SK-N-SH treated with all-trans-retinoic acid at 6 μM for 48 hours (cell line): ENCODE results near the gene RTN4IP1.
"Not testable (repeated sequence)": the region's sequence is repeated elsewhere in the genome, so short reads cannot be mapped to it uniquely, and the experiment has no call there.

Experiments used
- ATAC-seq: fragments of 200-7000 bp; cut with Tn5 transposase; 3 replicates; pipeline ENCODE4 v1.9.1; 2020; ENCODE audit warnings: mild to moderate bottlenecking, moderate library complexity
- ARNTL ChIP-seq: fragments of 450-650 bp; formaldehyde crosslinking; IDR thresholded peaks from 2 replicates; pipeline ENCODE4 v1.5.0; 2020; ENCODE audit warnings: low read depth, mild to moderate bottlenecking, moderate library complexity, borderline replicate concordance
- BACH2 ChIP-seq: fragments of 250-450 bp; sonication (Bioruptor Pico); IDR thresholded peaks from 2 replicates; pipeline ENCODE4 v1.9.0; 2021; ENCODE audit warnings: mild to moderate bottlenecking, borderline replicate concordance
- ESRRG ChIP-seq: fragments of 250-450 bp; sonication (Bioruptor Pico); IDR thresholded peaks from 2 replicates; pipeline ENCODE4 v1.6.1; 2021; ENCODE audit warnings: mild to moderate bottlenecking
- GLIS3 ChIP-seq: fragments of 250-450 bp; sonication (Bioruptor Pico); IDR thresholded peaks from 2 replicates; pipeline ENCODE4 v1.5.0; 2020; ENCODE audit warnings: mild to moderate bottlenecking, moderate library complexity
- ISL1 ChIP-seq: fragments of 250-450 bp; sonication (Bioruptor Pico); IDR thresholded peaks from 2 replicates; pipeline ENCODE4 v2.1.2; 2022; ENCODE audit warnings: mild to moderate bottlenecking, moderate library complexity
- OSR1 ChIP-seq: fragments of 250-450 bp; sonication (Bioruptor Pico); IDR thresholded peaks from 2 replicates; pipeline ENCODE4 v1.8.0; 2022; ENCODE audit warnings: moderate library complexity, mild to moderate bottlenecking, inconsistent platforms
- PPARA ChIP-seq: fragments of 250-450 bp; sonication (Bioruptor Pico); IDR thresholded peaks from 2 replicates; pipeline ENCODE4 v1.5.0; 2020; ENCODE audit warnings: mild to moderate bottlenecking, borderline replicate concordance
- RARB ChIP-seq: fragments of 250-450 bp; sonication (Bioruptor Pico); IDR thresholded peaks from 2 replicates; pipeline ENCODE4 v1.8.0; 2021; ENCODE audit warnings: mild to moderate bottlenecking, moderate library complexity
- SNAI2 ChIP-seq: fragments of 250-450 bp; sonication (Bioruptor Pico); IDR thresholded peaks from 2 replicates; pipeline ENCODE4 v1.5.0; 2020; ENCODE audit warnings: mild to moderate bottlenecking, moderate library complexity
- TCF4 ChIP-seq: fragments of 250-450 bp; sonication (Bioruptor Pico); IDR thresholded peaks from 2 replicates; pipeline ENCODE4 v1.8.0; 2021; ENCODE audit warnings: mild to moderate bottlenecking, moderate library complexity, borderline replicate concordance
- TOX ChIP-seq: fragments of 250-450 bp; sonication (Bioruptor Pico); IDR thresholded peaks from 2 replicates; pipeline ENCODE4 v1.8.0; 2021; ENCODE audit warnings: mild to moderate bottlenecking, moderate library complexity, borderline replicate concordance
- ZC3H10 ChIP-seq: fragments of 250-450 bp; sonication (Bioruptor Pico); IDR thresholded peaks from 2 replicates; pipeline ENCODE4 v1.5.1; 2021; ENCODE audit warnings: mild to moderate bottlenecking, moderate library complexity
- ZFP3 ChIP-seq: fragments of 250-450 bp; sonication (Bioruptor Pico); IDR thresholded peaks from 2 replicates; pipeline ENCODE4 v1.5.0; 2020; ENCODE audit warnings: mild to moderate bottlenecking, moderate library complexity
- ZFP30 ChIP-seq: fragments of 450-650 bp; formaldehyde crosslinking; IDR thresholded peaks from 2 replicates; pipeline ENCODE4 v1.5.0; 2022; ENCODE audit warnings: mild to moderate bottlenecking, moderate library complexity
- ZNF565 ChIP-seq: fragments of 450-650 bp; formaldehyde crosslinking; conservative IDR thresholded peaks from 2 replicates; pipeline ENCODE4 v1.5.0; 2020; ENCODE audit warnings: low read depth, mild to moderate bottlenecking, moderate library complexity
- ZNF8 ChIP-seq: fragments of 450-650 bp; formaldehyde crosslinking; IDR thresholded peaks from 2 replicates; pipeline ENCODE4 v1.5.0; 2020; ENCODE audit warnings: mild to moderate bottlenecking, moderate library complexity
- TF ChIP-seq, protein P1 (sequence below): fragments of 250-450 bp; sonication (Bioruptor Pico); IDR thresholded peaks from 2 replicates; pipeline ENCODE4 v1.5.1; 2020; ENCODE audit warnings: low read depth, mild to moderate bottlenecking, moderate library complexity
- TF ChIP-seq, protein P2 (sequence below): fragments of 250-450 bp; sonication (Bioruptor Pico); IDR thresholded peaks from 2 replicates; pipeline ENCODE4 v1.5.0; 2020; ENCODE audit warnings: mild to moderate bottlenecking, moderate library complexity
- TF ChIP-seq, protein P3 (sequence below): fragments of 250-450 bp; sonication (Bioruptor Pico); IDR thresholded peaks from 2 replicates; pipeline ENCODE4 v1.8.0; 2021; ENCODE audit warnings: low read depth, mild to moderate bottlenecking, moderate library complexity, borderline replicate concordance
- TF ChIP-seq, protein P4 (sequence below): fragments of 250-450 bp; sonication (Bioruptor Pico); IDR thresholded peaks from 2 replicates; pipeline ENCODE4 v1.5.1; 2021; ENCODE audit warnings: mild to moderate bottlenecking, moderate library complexity

RTN4IP1 gene

DNA sequence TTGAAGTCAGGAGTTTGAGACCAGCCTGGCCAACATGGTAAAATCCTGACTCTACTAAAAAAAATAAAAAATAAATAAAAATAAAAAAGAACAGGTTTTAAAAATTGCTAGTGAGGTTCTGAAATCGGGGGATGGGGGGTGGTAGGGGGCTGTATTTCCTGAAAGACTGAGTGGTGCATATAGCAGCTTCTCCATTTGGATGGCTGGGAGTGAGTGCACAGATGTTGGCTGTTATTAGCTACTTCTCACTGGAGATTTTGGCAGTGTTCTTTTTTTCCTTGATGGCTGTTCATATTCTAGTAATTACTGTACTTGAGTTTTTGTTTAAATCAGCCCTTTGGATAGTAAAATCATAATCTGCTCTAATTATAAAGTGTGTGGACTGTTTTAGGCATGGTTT lies 79.8 kb downstream of the RTN4IP1 start:
- TF ChIP-seq TCF4 (CRISPR knock-in tag) (no peak), GLIS3 (CRISPR knock-in tag) (no peak), ARNTL (CRISPR knock-in tag) (no peak), PPARA (CRISPR knock-in tag) (no peak), ZNF8 (no peak), ZNF565 (CRISPR knock-in tag) (no peak), ESRRG (CRISPR knock-in tag) (no peak), OSR1 (no peak), TOX (CRISPR knock-in tag) (no peak), BACH2 (CRISPR knock-in tag) (no peak)
- TF ChIP-seq, protein P1, sequence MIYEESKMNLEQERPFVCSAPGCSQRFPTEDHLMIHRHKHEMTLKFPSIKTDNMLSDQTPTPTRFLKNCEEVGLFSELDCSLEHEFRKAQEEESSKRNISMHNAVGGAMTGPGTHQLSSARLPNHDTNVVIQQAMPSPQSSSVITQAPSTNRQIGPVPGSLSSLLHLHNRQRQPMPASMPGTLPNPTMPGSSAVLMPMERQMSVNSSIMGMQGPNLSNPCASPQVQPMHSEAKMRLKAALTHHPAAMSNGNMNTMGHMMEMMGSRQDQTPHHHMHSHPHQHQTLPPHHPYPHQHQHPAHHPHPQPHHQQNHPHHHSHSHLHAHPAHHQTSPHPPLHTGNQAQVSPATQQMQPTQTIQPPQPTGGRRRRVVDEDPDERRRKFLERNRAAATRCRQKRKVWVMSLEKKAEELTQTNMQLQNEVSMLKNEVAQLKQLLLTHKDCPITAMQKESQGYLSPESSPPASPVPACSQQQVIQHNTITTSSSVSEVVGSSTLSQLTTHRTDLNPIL (CRISPR knock-in tag): no peak
- TF ChIP-seq, protein P2, sequence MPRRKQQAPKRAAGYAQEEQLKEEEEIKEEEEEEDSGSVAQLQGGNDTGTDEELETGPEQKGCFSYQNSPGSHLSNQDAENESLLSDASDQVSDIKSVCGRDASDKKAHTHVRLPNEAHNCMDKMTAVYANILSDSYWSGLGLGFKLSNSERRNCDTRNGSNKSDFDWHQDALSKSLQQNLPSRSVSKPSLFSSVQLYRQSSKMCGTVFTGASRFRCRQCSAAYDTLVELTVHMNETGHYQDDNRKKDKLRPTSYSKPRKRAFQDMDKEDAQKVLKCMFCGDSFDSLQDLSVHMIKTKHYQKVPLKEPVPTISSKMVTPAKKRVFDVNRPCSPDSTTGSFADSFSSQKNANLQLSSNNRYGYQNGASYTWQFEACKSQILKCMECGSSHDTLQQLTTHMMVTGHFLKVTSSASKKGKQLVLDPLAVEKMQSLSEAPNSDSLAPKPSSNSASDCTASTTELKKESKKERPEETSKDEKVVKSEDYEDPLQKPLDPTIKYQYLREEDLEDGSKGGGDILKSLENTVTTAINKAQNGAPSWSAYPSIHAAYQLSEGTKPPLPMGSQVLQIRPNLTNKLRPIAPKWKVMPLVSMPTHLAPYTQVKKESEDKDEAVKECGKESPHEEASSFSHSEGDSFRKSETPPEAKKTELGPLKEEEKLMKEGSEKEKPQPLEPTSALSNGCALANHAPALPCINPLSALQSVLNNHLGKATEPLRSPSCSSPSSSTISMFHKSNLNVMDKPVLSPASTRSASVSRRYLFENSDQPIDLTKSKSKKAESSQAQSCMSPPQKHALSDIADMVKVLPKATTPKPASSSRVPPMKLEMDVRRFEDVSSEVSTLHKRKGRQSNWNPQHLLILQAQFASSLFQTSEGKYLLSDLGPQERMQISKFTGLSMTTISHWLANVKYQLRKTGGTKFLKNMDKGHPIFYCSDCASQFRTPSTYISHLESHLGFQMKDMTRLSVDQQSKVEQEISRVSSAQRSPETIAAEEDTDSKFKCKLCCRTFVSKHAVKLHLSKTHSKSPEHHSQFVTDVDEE (CRISPR knock-in tag): no peak
- ATAC-seq: no peak

DNA sequence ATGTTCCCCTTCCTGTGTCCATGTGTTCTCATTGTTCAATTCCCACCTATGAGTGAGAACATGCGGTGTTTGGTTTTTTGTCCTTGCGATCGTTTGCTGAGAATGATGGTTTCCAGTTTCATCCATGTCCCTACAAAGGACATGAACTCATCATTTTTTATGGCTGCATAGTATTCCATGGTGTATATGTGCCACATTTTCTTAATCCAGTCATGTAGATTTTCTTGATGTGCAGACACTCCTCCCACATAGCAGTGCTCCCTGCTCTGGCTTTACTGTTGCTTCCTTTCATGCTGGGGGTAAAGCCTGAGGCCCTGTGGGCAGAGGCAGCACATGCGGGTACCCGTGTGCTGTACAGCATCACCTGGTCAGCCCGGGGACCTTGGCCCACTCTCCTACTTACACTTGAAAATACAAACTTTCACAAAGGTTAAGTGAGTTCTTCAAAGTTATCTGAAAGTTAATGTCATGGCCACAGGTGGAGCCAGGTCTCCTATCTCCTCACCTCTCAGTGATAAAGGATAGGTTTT lies 80.3 kb downstream of the RTN4IP1 start:
- ATAC-seq: not testable (repeated sequence)

DNA sequence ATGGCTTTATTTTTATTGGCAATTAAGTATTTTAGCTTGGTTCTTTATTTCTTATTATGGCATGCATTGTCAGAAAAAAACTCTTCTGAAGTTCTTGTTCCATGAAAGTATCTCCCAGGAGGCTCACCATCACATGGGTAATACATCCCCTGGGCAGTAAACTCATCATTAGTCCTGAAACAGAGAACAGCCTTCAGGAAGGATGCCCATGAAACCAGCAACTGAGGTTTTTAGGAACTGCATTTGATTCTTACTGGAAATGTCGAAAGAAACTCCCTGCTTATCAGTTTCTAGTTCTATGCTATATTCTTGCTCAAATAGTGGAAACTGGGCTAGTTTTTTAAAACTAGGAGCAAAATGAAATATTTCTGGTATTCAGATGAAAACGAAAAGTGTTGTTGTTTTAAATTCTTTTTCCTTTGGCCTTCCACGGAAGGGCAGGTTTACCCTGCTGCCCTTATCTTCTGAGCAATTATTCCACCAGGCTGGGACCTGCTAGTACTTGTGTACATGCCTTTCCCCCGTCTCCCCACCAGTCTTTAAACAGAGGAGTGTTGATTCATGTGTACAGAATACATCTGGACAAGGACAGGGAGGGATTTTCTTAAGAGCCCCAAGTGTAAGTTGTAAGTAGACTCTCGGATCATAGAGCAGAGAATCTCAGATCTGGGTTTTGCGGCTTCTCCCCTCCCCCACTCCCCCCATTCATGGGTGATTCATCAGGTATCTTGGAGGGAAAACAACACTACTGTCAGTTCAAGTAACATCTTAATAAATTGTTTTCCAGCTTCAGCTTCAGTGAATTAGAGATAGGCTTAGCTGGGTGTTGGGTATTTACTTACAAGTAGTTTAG lies 81.5 kb downstream of the RTN4IP1 start:
- peak; percentile 72 for ATAC-seq
- peak; percentile 6; the same call in 1 of the 2 replicates for TF ChIP-seq ZC3H10 (CRISPR knock-in tag)
- no peak for TF ChIP-seq ZNF565 (CRISPR knock-in tag)

DNA sequence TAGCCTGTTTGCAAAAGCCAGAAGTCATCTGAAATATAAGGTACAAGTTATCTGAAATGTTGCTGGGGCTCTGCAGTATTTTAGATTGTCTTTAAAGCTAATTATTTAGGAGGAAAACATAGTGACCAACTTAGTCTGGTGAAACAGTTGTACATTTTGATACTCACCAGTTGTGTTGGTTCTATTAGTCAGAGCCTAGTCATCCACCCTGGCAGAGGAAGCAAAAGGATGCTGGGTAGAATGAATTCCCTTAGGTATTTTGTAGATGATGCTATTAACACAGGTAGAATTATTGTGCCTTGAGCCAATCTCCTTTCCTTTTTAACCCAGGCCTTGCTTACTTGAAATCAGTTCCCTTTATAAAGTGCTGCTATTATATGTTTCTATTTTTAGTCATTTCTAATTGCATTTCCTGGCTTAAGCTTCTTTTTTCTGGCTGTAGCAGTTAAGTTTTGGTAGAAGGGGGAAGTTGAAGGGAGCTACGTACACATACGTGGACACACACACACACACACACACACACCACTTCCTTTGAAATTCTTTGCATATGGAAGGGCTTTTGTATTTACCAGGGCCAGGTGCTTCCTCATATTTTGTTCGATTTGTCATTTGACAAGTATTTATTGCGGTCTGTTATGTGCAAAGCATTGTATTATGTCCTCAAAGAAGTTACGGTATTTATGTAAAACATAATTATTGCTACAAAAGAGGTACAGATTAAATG lies 82.4 kb downstream of the RTN4IP1 start:
- TF ChIP-seq SNAI2 (CRISPR knock-in tag): no peak
- TF ChIP-seq BACH2 (CRISPR knock-in tag): no peak
- TF ChIP-seq ISL1: peak; percentile 37; the same call in 1 of the 2 replicates
- TF ChIP-seq RARB (CRISPR knock-in tag): no peak
- TF ChIP-seq, protein P1 (CRISPR knock-in tag): no peak
- TF ChIP-seq ZFP3 (CRISPR knock-in tag): no peak
- peak; percentile 79 for ATAC-seq

DNA sequence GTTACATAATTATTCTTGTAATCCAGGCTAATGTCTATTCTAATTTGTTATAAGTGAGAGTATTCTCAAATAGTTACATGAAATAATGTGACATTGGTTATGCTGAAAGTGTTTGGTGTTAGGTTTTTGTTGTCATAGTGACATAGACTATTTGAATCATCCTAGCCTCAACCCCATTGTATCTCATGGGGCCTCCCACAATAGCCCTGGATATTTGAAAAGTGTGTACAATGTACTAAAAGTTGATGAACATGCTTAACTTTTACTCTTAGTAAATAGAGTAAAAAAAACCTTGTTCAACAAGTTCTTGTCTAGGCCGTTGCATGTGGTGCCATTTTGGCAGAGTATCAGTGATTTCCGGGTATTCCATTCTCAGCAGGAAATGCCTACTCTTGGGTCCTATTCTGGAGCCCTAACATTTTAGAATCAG lies 83.0 kb downstream of the RTN4IP1 start:
- ATAC-seq: peak; percentile 58
- no peak for TF ChIP-seq ZFP30 (CRISPR knock-in tag)
- TF ChIP-seq ESRRG (CRISPR knock-in tag): no peak
- TF ChIP-seq, protein P3, sequence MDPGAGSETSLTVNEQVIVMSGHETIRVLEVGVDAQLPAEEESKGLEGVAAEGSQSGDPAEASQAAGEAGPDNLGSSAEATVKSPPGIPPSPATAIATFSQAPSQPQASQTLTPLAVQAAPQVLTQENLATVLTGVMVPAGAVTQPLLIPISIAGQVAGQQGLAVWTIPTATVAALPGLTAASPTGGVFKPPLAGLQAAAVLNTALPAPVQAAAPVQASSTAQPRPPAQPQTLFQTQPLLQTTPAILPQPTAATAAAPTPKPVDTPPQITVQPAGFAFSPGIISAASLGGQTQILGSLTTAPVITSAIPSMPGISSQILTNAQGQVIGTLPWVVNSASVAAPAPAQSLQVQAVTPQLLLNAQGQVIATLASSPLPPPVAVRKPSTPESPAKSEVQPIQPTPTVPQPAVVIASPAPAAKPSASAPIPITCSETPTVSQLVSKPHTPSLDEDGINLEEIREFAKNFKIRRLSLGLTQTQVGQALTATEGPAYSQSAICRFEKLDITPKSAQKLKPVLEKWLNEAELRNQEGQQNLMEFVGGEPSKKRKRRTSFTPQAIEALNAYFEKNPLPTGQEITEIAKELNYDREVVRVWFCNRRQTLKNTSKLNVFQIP (CRISPR knock-in tag): no peak
- no peak for TF ChIP-seq SNAI2 (CRISPR knock-in tag)
- TF ChIP-seq OSR1: no peak
- TF ChIP-seq ZFP3 (CRISPR knock-in tag): no peak
- TF ChIP-seq, protein P4, sequence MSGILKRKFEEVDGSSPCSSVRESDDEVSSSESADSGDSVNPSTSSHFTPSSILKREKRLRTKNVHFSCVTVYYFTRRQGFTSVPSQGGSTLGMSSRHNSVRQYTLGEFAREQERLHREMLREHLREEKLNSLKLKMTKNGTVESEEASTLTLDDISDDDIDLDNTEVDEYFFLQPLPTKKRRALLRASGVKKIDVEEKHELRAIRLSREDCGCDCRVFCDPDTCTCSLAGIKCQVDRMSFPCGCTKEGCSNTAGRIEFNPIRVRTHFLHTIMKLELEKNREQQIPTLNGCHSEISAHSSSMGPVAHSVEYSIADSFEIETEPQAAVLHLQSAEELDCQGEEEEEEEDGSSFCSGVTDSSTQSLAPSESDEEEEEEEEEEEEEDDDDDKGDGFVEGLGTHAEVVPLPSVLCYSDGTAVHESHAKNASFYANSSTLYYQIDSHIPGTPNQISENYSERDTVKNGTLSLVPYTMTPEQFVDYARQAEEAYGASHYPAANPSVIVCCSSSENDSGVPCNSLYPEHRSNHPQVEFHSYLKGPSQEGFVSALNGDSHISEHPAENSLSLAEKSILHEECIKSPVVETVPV (CRISPR knock-in tag): no peak
- TF ChIP-seq, protein P2 (CRISPR knock-in tag): no peak
- TF ChIP-seq ZNF8: no peak
